ENCODE data around the gene CWC22.
A peak's percentile ranks its signal among the peaks of the same experiment; 100 is the strongest.

Gene CWC22

DNA sequence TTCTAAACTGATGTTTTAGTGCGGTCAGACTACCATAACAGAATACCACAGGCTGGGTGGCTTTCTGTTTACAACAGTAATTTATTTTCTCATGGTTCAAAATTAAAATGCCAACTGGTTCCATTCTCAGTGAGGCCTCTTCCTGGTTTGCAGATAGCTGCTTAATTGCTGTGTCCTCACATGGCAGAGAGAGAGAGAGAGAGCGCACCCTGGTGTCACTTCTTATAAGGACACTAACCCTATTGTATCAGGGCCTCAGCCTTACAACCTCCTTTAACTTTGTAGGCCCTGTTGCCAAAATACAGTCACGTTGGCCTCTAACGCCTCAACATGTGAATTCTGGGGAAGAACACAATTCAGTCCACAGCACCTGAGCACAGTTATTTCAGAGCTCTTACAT lies 108.2 kb downstream of the CWC22 start:
- peak; percentile 53 for DNase-seq (ENCODE audit: low spot score)

All from kidney tubule cell (primary cell).